Measurements from ENCODE around the gene MYRFL. TPM values are rescaled to one million over a fixed set of nuclear protein-coding genes. Genes with fewer than 3 reads are reported as not detected.

The MYRFL gene
- total RNA-seq, 4 donors from 2014 or later, result not detected

DNA sequence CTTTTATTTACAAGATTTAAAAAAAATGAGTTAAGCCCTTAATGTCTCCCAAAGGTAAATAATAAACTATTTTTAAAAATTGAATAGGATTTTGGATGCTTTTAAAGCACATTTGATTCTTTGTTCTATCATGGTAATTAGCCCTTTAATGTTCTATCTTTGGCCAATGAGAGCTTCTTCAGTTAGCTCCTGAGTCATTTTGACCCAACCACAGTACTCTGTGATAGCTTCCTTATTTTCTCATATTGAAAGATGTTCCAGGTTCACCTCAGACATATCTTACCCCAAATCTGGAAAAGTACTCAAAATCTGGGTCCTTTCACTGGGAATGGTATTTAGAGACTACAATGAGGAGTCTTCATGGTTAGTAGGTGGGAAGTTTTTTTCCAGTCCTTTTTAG is 98.0 kb downstream of the MYRFL start:
- Histone ChIP-seq H3K9me3 (no peaks in the 10 kb centered on the region), H3K27ac (replicated peaks in 1 of 4) (no peak overlapping the region), H3K27me3 (no peaks in the 10 kb centered on the region), H3K4me3 (no peak overlapping the region), H3K36me3 (no peaks in the 10 kb centered on the region), H3K4me1 (no peaks in the 10 kb centered on the region)
- intact Hi-C loops (cut with DNase I), result no loop called here
- TF ChIP-seq EP300 (IDR thresholded peaks at IDR 0.05) (no peak), POLR2A (IDR thresholded peaks at IDR 0.05; ENCODE audit: low read depth) (no peak), POLR2AphosphoS5 (IDR thresholded peaks at IDR 0.05) (no peak), CTCF (IDR thresholded peaks at IDR 0.05) (no peak)
- DNase-seq (ENCODE audit: extremely low spot score), result no peak

DNA sequence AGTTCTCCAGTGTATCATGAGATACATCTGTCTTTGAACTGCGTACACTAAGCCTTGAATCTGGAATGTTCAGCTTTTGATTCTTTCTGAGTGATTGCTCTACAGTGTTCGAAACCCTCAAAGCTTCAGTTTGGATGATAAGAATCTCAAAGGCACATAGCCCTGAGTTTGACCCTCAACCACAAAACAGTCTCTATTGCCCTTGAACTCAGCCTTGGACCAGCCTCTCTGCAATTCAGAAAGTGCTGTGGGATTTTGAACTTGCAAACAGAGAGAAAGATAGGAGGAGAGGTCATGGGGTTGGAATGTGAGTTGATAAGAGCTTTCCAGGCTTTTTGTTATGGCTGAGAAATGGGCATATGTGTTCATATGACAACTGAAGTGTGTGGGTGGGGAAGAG is 100.3 kb downstream of the MYRFL start:
- no peak overlapping the region for H3K27ac ChIP-seq (replicated peaks in 1 of 4)
- TF ChIP-seq POLR2A (IDR thresholded peaks at IDR 0.05; ENCODE audit: low read depth), result no peak
- no peak for TF ChIP-seq CTCF (IDR thresholded peaks at IDR 0.05)
- TF ChIP-seq POLR2AphosphoS5 (IDR thresholded peaks at IDR 0.05), result no peak
- no peak for TF ChIP-seq EP300 (IDR thresholded peaks at IDR 0.05)
- no peaks in the 10 kb centered on the region for H3K27me3 ChIP-seq
- no peaks in the 10 kb centered on the region for H3K9me3 ChIP-seq
- H3K4me3 ChIP-seq, result no peak overlapping the region
- H3K4me1 ChIP-seq, result no peaks in the 10 kb centered on the region
- no peak for DNase-seq (ENCODE audit: extremely low spot score)
- 88% methylated on average over 2 of the region's 2 CpGs for whole genome bisulfite sequencing
- no peaks in the 10 kb centered on the region for H3K36me3 ChIP-seq
- intact Hi-C loops (cut with DNase I), result no loop called here

DNA sequence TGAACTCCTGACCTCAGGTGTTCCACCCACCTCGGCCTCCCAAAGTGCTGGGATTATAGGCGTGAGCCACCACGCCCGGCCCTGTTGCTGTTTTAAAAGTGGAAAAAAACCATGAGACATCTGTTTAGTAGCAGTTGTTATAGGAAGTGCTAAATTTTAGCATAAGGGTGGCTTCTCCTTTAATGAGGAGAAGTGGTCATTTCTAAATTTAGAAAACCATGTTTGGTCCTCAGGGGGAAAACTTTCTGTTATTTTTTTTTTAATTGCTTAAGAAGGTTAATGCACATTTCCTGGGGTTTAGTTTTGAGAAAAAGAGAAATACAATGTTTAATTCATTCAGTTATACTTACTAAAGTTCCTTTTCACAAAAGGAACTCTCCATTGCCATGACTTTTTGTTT is 102.1 kb downstream of the MYRFL start:
- WGBS, result 85% methylated on average over 4 of the region's 4 CpGs

DNA sequence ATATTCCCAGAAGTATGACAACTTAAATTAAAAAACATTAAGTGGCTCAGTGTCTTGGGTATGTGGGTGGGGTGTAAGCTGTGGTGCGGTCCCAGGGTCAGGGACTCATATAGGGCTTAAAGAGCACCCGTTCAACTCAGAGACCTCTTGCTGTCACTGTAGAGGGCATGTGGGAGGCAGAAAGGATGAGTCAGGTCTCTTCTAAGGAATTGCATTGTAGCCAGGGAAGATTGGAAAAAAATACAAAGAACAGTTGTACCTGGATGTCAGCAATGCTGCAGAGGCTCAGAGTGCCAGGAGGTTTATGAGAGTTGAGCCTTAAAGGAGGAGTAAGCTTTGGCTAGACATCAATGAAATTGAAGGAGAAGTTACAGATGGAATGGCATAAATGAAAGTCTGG is 104.1 kb downstream of the MYRFL start:
- intact Hi-C loops (cut with DNase I), result no loop called here
- no peak for DNase-seq (ENCODE audit: extremely low spot score)
- Histone ChIP-seq H3K27me3 (no peaks in the 10 kb centered on the region), H3K9me3 (no peaks in the 10 kb centered on the region), H3K36me3 (no peaks in the 10 kb centered on the region), H3K4me3 (no peak overlapping the region), H3K27ac (replicated peaks in 1 of 4) (no peak overlapping the region), H3K4me1 (no peaks in the 10 kb centered on the region)
- TF ChIP-seq CTCF (IDR thresholded peaks at IDR 0.05), result no peak
- TF ChIP-seq POLR2A (IDR thresholded peaks at IDR 0.05; ENCODE audit: low read depth), result no peak
- TF ChIP-seq POLR2AphosphoS5 (IDR thresholded peaks at IDR 0.05), result no peak
- TF ChIP-seq EP300 (IDR thresholded peaks at IDR 0.05), result no peak
- 62% methylated on average over 2 of the region's 2 CpGs for WGBS

More for the DNA sequence above, 102.1 kb downstream of the MYRFL start:
- H3K4me1 ChIP-seq, result no peaks in the 10 kb centered on the region
- intact Hi-C loops (cut with DNase I), result no loop called here
- TF ChIP-seq POLR2A (IDR thresholded peaks at IDR 0.05; ENCODE audit: low read depth) (no peak), POLR2AphosphoS5 (IDR thresholded peaks at IDR 0.05) (no peak), CTCF (IDR thresholded peaks at IDR 0.05) (no peak), EP300 (IDR thresholded peaks at IDR 0.05) (no peak)
- H3K4me3 ChIP-seq, result no peak overlapping the region
- no peaks in the 10 kb centered on the region for H3K9me3 ChIP-seq
- H3K27ac ChIP-seq (replicated peaks in 1 of 4), result no peak overlapping the region
- H3K36me3 ChIP-seq, result no peaks in the 10 kb centered on the region
- no peak for DNase-seq (ENCODE audit: extremely low spot score)
- no peaks in the 10 kb centered on the region for H3K27me3 ChIP-seq

DNA sequence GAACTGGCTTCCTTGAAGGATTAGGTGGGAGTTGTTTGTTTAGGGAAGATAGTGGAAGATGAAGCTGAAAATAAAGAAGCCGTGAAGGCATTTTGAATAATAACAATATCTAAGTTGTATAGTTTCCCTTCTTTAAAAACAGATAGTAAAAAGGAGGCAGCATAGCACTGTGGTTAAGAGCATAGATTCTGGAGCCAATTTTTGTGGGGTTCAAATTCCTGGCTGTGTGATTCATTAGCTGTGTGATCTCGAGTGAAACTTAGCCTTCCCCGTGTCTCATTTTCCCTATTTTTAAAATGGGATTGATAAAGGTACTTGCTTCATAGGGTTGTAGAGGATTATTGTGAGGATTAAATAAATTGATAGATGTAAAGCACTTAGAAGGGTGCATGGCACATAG is 104.5 kb downstream of the MYRFL start:
- WGBS, result 39% methylated on average over 3 of the region's 3 CpGs
- intact Hi-C loops (cut with DNase I), result no loop called here
- H3K27me3 ChIP-seq, result no peaks in the 10 kb centered on the region
- H3K36me3 ChIP-seq, result no peaks in the 10 kb centered on the region
- H3K9me3 ChIP-seq, result no peaks in the 10 kb centered on the region
- TF ChIP-seq EP300 (IDR thresholded peaks at IDR 0.05) (no peak), CTCF (IDR thresholded peaks at IDR 0.05) (no peak), POLR2A (IDR thresholded peaks at IDR 0.05; ENCODE audit: low read depth) (no peak), POLR2AphosphoS5 (IDR thresholded peaks at IDR 0.05) (no peak)
- H3K4me3 ChIP-seq, result no peak overlapping the region
- no peak overlapping the region for H3K27ac ChIP-seq (replicated peaks in 1 of 4)
- DNase-seq (ENCODE audit: extremely low spot score), result no peak
- H3K4me1 ChIP-seq, result no peaks in the 10 kb centered on the region
